Skeletal muscle satellite cell (primary cell): ENCODE measurements around the gene HIVEP3.

Experiments used
- H3K27me3 ChIP-seq: 2 replicates; pipeline ENCODE4 v1.7.0; 2013; ENCODE audit warnings: low read length; ENCODE audit not compliant: control insufficient read depth, insufficient read depth
- H3K36me3 ChIP-seq: 2 replicates; pipeline ENCODE4 v1.7.0; 2013; ENCODE audit warnings: mild to moderate bottlenecking, control low read depth, low read length; ENCODE audit not compliant: insufficient read depth
- H3K4me1 ChIP-seq: 2 replicates; pipeline ENCODE4 v1.7.0; 2013; ENCODE audit warnings: low read length; ENCODE audit not compliant: control insufficient read depth, insufficient read depth
- H3K4me2 ChIP-seq: 2 replicates; pipeline ENCODE4 v1.7.0; 2013; ENCODE audit warnings: mild to moderate bottlenecking, low read length
- H3K4me3 ChIP-seq: 2 replicates; pipeline ENCODE4 v1.7.0; 2013; ENCODE audit warnings: low read length
- H3K9ac ChIP-seq: 2 replicates; pipeline ENCODE4 v1.7.0; 2013; ENCODE audit warnings: mild to moderate bottlenecking, low read depth, low read length, moderate library complexity
- H3K9me3 ChIP-seq: replicated peaks from 2 replicates; pipeline ENCODE4 v1.7.0; 2013; ENCODE audit warnings: mild to moderate bottlenecking, control low read depth, low read length

The HIVEP3 gene

GRCh38 chr1:41709331-41709730, 209.4 kb downstream of the HIVEP3 start:
- Histone ChIP-seq H3K4me3 (no peak overlapping the region), H3K9ac (no peak overlapping the region), H3K9me3 (no peaks in the 10 kb centered on the region), H3K4me1 (peaks cover 13% of the 10 kb centered on the region), H3K4me2 (no peak overlapping the region), H3K36me3 (no peaks in the 10 kb centered on the region), H3K27me3 (peaks cover 19% of the 10 kb centered on the region)

GRCh38 chr1:41708332-41708731, 210.4 kb downstream of the HIVEP3 start:
- Histone ChIP-seq H3K27me3 (peaks cover 19% of the 10 kb centered on the region), H3K4me3 (no peak overlapping the region), H3K9ac (no peak overlapping the region), H3K9me3 (no peaks in the 10 kb centered on the region), H3K36me3 (no peaks in the 10 kb centered on the region), H3K4me1 (peaks cover 3% of the 10 kb centered on the region), H3K4me2 (no peak overlapping the region)

- Histone ChIP-seq H3K36me3 (no peaks in the 10 kb centered on the region), H3K4me2 (no peak overlapping the region), H3K4me3 (no peak overlapping the region), H3K9ac (no peak overlapping the region), H3K4me1 (no peaks in the 10 kb centered on the region), H3K27me3 (peaks cover 19% of the 10 kb centered on the region), H3K9me3 (no peaks in the 10 kb centered on the region)
Observed at GRCh38 chr1:41707793-41708192, 210.9 kb downstream of the HIVEP3 start.

GRCh38 chr1:41705798-41706197, 212.9 kb downstream of the HIVEP3 start:
- Histone ChIP-seq H3K9ac (no peak overlapping the region), H3K4me1 (no peaks in the 10 kb centered on the region), H3K4me3 (no peak overlapping the region), H3K9me3 (no peaks in the 10 kb centered on the region), H3K27me3 (peaks cover 19% of the 10 kb centered on the region), H3K36me3 (no peaks in the 10 kb centered on the region), H3K4me2 (no peak overlapping the region)

GRCh38 chr1:41704196-41704595, 214.5 kb downstream of the HIVEP3 start:
- H3K27me3 ChIP-seq: peaks cover 19% of the 10 kb centered on the region
- no peaks in the 10 kb centered on the region for H3K9me3 ChIP-seq
- no peak overlapping the region for H3K9ac ChIP-seq
- H3K4me1 ChIP-seq: no peaks in the 10 kb centered on the region
- H3K36me3 ChIP-seq: no peaks in the 10 kb centered on the region
- H3K4me3 ChIP-seq: no peak overlapping the region
- no peak overlapping the region for H3K4me2 ChIP-seq

- no peak overlapping the region for H3K9ac ChIP-seq
- H3K9me3 ChIP-seq: no peaks in the 10 kb centered on the region
- peaks cover 19% of the 10 kb centered on the region for H3K27me3 ChIP-seq
- no peaks in the 10 kb centered on the region for H3K4me1 ChIP-seq
- no peak overlapping the region for H3K4me3 ChIP-seq
- no peak overlapping the region for H3K4me2 ChIP-seq
- H3K36me3 ChIP-seq: no peaks in the 10 kb centered on the region
Observed at GRCh38 chr1:41702771-41703170, 216.0 kb downstream of the HIVEP3 start.

- no peak overlapping the region for H3K4me3 ChIP-seq
- peaks cover 7% of the 10 kb centered on the region for H3K27me3 ChIP-seq
- H3K4me1 ChIP-seq: no peaks in the 10 kb centered on the region
- H3K4me2 ChIP-seq: no peak overlapping the region
- no peaks in the 10 kb centered on the region for H3K36me3 ChIP-seq
- H3K9me3 ChIP-seq: no peaks in the 10 kb centered on the region
- H3K9ac ChIP-seq: no peak overlapping the region
Observed at GRCh38 chr1:41700986-41701535, 217.7 kb downstream of the HIVEP3 start.

GRCh38 chr1:41700581-41700980, 218.1 kb downstream of the HIVEP3 start:
- Histone ChIP-seq H3K9me3 (no peaks in the 10 kb centered on the region), H3K4me2 (no peak overlapping the region), H3K4me1 (no peaks in the 10 kb centered on the region), H3K4me3 (no peak overlapping the region), H3K27me3 (peaks cover 4% of the 10 kb centered on the region), H3K36me3 (no peaks in the 10 kb centered on the region), H3K9ac (no peak overlapping the region)

GRCh38 chr1:41699861-41700248, 218.9 kb downstream of the HIVEP3 start:
- H3K9ac ChIP-seq: no peak overlapping the region
- no peaks in the 10 kb centered on the region for H3K9me3 ChIP-seq
- H3K4me1 ChIP-seq: no peaks in the 10 kb centered on the region
- no peaks in the 10 kb centered on the region for H3K27me3 ChIP-seq
- H3K4me3 ChIP-seq: no peak overlapping the region
- no peak overlapping the region for H3K4me2 ChIP-seq
- H3K36me3 ChIP-seq: no peaks in the 10 kb centered on the region

GRCh38 chr1:41698916-41699860, 219.5 kb downstream of the HIVEP3 start:
- H3K9ac ChIP-seq: no peak overlapping the region
- no peaks in the 10 kb centered on the region for H3K4me1 ChIP-seq
- H3K9me3 ChIP-seq: no peaks in the 10 kb centered on the region
- no peaks in the 10 kb centered on the region for H3K27me3 ChIP-seq
- no peaks in the 10 kb centered on the region for H3K36me3 ChIP-seq
- H3K4me3 ChIP-seq: no peak overlapping the region
- H3K4me2 ChIP-seq: no peak overlapping the region

GRCh38 chr1:41696381-41696780, 222.3 kb downstream of the HIVEP3 start:
- H3K9me3 ChIP-seq: no peaks in the 10 kb centered on the region
- H3K36me3 ChIP-seq: no peaks in the 10 kb centered on the region
- H3K27me3 ChIP-seq: no peaks in the 10 kb centered on the region
- no peak overlapping the region for H3K4me2 ChIP-seq
- H3K4me3 ChIP-seq: no peak overlapping the region
- no peaks in the 10 kb centered on the region for H3K4me1 ChIP-seq
- H3K9ac ChIP-seq: no peak overlapping the region
